HepG2 (cell line): ENCODE data around the gene APBA3. TPM values are rescaled to one million over a fixed set of nuclear protein-coding genes. Genes with fewer than 3 reads are reported as not detected.

Source experiments
- BORCS8-MEF2B ChIP-seq: sonication (generic); formaldehyde crosslinking; IDR thresholded peaks from 2 replicates; pipeline ENCODE4 v1.8.0; 2022; ENCODE audit warnings: mild to moderate bottlenecking, missing genetic modification reagents
- CEBPG ChIP-seq: IDR thresholded peaks from 2 replicates; pipeline ENCODE4 v1.6.1; 2016
- DNMT3B ChIP-seq: conservative IDR thresholded peaks from 2 replicates; pipeline ENCODE4 v1.6.1; 2016; ENCODE audit warnings: missing biosample characterization, control low read depth
- IRF2 ChIP-seq: IDR thresholded peaks from 2 replicates; pipeline ENCODE4 v1.6.1; 2018; ENCODE audit warnings: missing genetic modification reagents, missing compliant biosample characterization
- IRF9 ChIP-seq: sonication (generic); formaldehyde crosslinking; IDR thresholded peaks from 2 replicates; pipeline ENCODE4 v1.8.0; 2022; ENCODE audit warnings: missing genetic modification reagents, mild to moderate bottlenecking, borderline replicate concordance
- ISL2 ChIP-seq: sonication (generic); formaldehyde crosslinking; IDR thresholded peaks from 2 replicates; pipeline ENCODE4 v1.5.0; 2020; ENCODE audit warnings: missing genetic modification reagents
- KDM5B ChIP-seq: sonication (generic); formaldehyde crosslinking; IDR thresholded peaks from 2 replicates; pipeline ENCODE4 v1.4.0; 2020; ENCODE audit warnings: missing genetic modification reagents, mild to moderate bottlenecking, borderline replicate concordance
- NFE2 ChIP-seq: sonication (generic); formaldehyde crosslinking; IDR thresholded peaks from 2 replicates; pipeline ENCODE4 v1.4.0; 2020; ENCODE audit warnings: missing genetic modification reagents
- NR0B2 ChIP-seq: sonication (generic); formaldehyde crosslinking; IDR thresholded peaks from 2 replicates; pipeline ENCODE4 v1.4.0; 2020; ENCODE audit warnings: mild to moderate bottlenecking, missing genetic modification reagents
- RCOR2 ChIP-seq: IDR thresholded peaks from 2 replicates; pipeline ENCODE4 v1.6.1; 2016; ENCODE audit warnings: missing biosample characterization, missing genetic modification reagents
- SNRNP70 ChIP-seq: fragments of 200-400 bp; formaldehyde crosslinking; IDR thresholded peaks from 2 replicates; pipeline ENCODE4 v1.6.1; 2017; ENCODE audit warnings: mild to moderate bottlenecking, low read depth, low read length, moderate library complexity
- THAP9 ChIP-seq: sonication (generic); formaldehyde crosslinking; IDR thresholded peaks from 2 replicates; pipeline ENCODE4; 2020; ENCODE audit warnings: missing genetic modification reagents, mild to moderate bottlenecking, borderline replicate concordance
- UBTF ChIP-seq: sonication (generic); formaldehyde crosslinking; IDR thresholded peaks from 2 replicates; pipeline ENCODE4 v1.4.0; 2020; ENCODE audit warnings: mild to moderate bottlenecking, missing genetic modification reagents
- ZNF24 ChIP-seq: fragments of 450-650 bp; IDR thresholded peaks from 2 replicates; pipeline ENCODE4 v1.6.1; 2017; ENCODE audit warnings: antibody characterized with exemption, mild to moderate bottlenecking
- ZNF333 ChIP-seq: sonication (generic); formaldehyde crosslinking; IDR thresholded peaks from 2 replicates; pipeline ENCODE4 v1.4.0; 2020; ENCODE audit warnings: mild to moderate bottlenecking, missing genetic modification reagents, borderline replicate concordance
- ZNF44 ChIP-seq: sonication (generic); formaldehyde crosslinking; IDR thresholded peaks from 2 replicates; pipeline ENCODE4 v1.5.1; 2020; ENCODE audit warnings: mild to moderate bottlenecking, missing genetic modification reagents
- ZNF580 ChIP-seq: IDR thresholded peaks from 2 replicates; pipeline ENCODE4 v1.6.1; 2016; ENCODE audit warnings: low read depth, borderline replicate concordance
- ZNF703 ChIP-seq: sonication (generic); formaldehyde crosslinking; IDR thresholded peaks from 2 replicates; pipeline ENCODE4 v1.5.1; 2020; ENCODE audit warnings: missing genetic modification reagents, mild to moderate bottlenecking, moderate library complexity, borderline replicate concordance
- polyA plus RNA-seq, 8 experiments: library from polyadenylated mRNA; depleted of rRNA in 3 of 8; stranded (reverse) in 7 of 8; unstranded in 1 of 8; fragments of >200 nt; fragmentation: Illumina TruSeq in 4 of 8; extraction: Trizol in 4 of 8; gene quantifications; 2 replicates each; pipeline versions ENCODE4 v1.2.1 to v1.2.3, GENCODE V29; 2011 to 2016; ENCODE audit warnings: low read depth in 4 of 8, missing spikeins in 1 of 8, mixed read lengths in 1 of 8; ENCODE audit not compliant: insufficient read depth in 1 of 8
- total RNA-seq, 5 experiments: library from RNA; depleted of rRNA; stranded (reverse); fragments of >200 nt; fragmentation: Illumina TruSeq; extraction: Trizol; gene quantifications; 2 replicates each; pipeline ENCODE4 v1.2.3, GENCODE V29; 2016; ENCODE audit warnings: low read depth in 1 of 5

Gene APBA3
- total and polyA plus RNA-seq, 2 of the 13 experiments (the other 11 are each of a cell fraction or from before 2014, with no cell fraction given), result 14.2 to 14.3 TPM

- TF ChIP-seq KDM5B (peak; percentile 45; the same call in 1 of the 2 replicates), ZNF580 (CRISPR knock-in tag) (0 out of 2 replicates have a peak, but pooled peaks have one; percentile 53), ZNF333 (CRISPR knock-in tag) (no peak), BORCS8-MEF2B (CRISPR knock-in tag) (0 out of 2 replicates have a peak, but pooled peaks have one; percentile 33), IRF2 (CRISPR knock-in tag) (peak; percentile 97), NFE2 (CRISPR knock-in tag) (no peak), DNMT3B (CRISPR knock-in tag) (no peak), NR0B2 (peak; percentile 50; the same call in 1 of the 2 replicates), IRF9 (CRISPR knock-in tag) (peak; percentile 75), THAP9 (CRISPR knock-in tag) (peak; percentile 75; the same call in 1 of the 2 replicates), CEBPG (CRISPR knock-in tag) (no peak), ZNF24 (peak; percentile 60; the same call in 1 of the 2 replicates), ZNF703 (CRISPR knock-in tag) (no peak), ZNF44 (no peak), SNRNP70 (no peak), ISL2 (CRISPR knock-in tag) (0 out of 2 replicates have a peak, but pooled peaks have one; percentile 57), RCOR2 (CRISPR knock-in tag) (0 out of 2 replicates have a peak, but pooled peaks have one; percentile 57), UBTF (CRISPR knock-in tag) (peak; percentile 49)
Observed at GRCh38 chr19:3761382-3762129, at the start of gene APBA3 (continued).
